HEK293 (cell line): ENCODE data around the gene RAB8A.

Source experiments
- ZNF146 ChIP-seq: fragments of 450-650 bp; formaldehyde crosslinking; IDR thresholded peaks from 2 replicates; pipeline ENCODE4 v1.5.1; 2016; ENCODE audit warnings: missing biosample characterization, missing genetic modification characterization
- ZNF174 ChIP-seq: fragments of 450-650 bp; formaldehyde crosslinking; IDR thresholded peaks from 2 replicates; pipeline ENCODE4 v1.5.0; 2017; ENCODE audit warnings: missing biosample characterization, mild to moderate bottlenecking, missing genetic modification characterization
- ZNF223 ChIP-seq: fragments of 450-650 bp; formaldehyde crosslinking; IDR thresholded peaks from 2 replicates; pipeline ENCODE4 v1.5.1; 2016; ENCODE audit warnings: missing biosample characterization, missing genetic modification characterization
- ZNF394 ChIP-seq: fragments of 450-650 bp; formaldehyde crosslinking; IDR thresholded peaks from 2 replicates; pipeline ENCODE4 v1.5.1; 2016; ENCODE audit warnings: missing biosample characterization, missing genetic modification characterization, mild to moderate bottlenecking, moderate library complexity, borderline replicate concordance
- ZNF529 ChIP-seq: fragments of 450-650 bp; formaldehyde crosslinking; IDR thresholded peaks from 2 replicates; pipeline ENCODE4 v1.5.1; 2017; ENCODE audit warnings: missing genetic modification characterization, missing biosample characterization; ENCODE audit not compliant: insufficient replicate concordance
- ZNF544 ChIP-seq: fragments of 450-650 bp; formaldehyde crosslinking; IDR thresholded peaks from 2 replicates; pipeline ENCODE4 v1.5.0; 2017; ENCODE audit warnings: missing biosample characterization, missing genetic modification characterization
- ZNF555 ChIP-seq: fragments of 450-650 bp; formaldehyde crosslinking; conservative IDR thresholded peaks from 2 replicates; pipeline ENCODE4 v1.5.1; 2017; ENCODE audit warnings: missing biosample characterization, mild to moderate bottlenecking, missing genetic modification characterization, inconsistent platforms
- ZNF660 ChIP-seq: fragments of 450-650 bp; IDR thresholded peaks from 2 replicates; pipeline ENCODE4 v1.5.1; 2018; ENCODE audit warnings: missing biosample characterization, mild to moderate bottlenecking, missing genetic modification characterization
- ZNF791 ChIP-seq: fragments of 450-650 bp; formaldehyde crosslinking; IDR thresholded peaks from 2 replicates; pipeline ENCODE4 v1.5.1; 2016; ENCODE audit warnings: missing biosample characterization, missing genetic modification characterization
- ZNF830 ChIP-seq: fragments of 450-650 bp; IDR thresholded peaks from 2 replicates; pipeline ENCODE4 v1.5.0; 2018; ENCODE audit warnings: missing biosample characterization, missing genetic modification characterization, low read depth, mild to moderate bottlenecking, moderate library complexity
- TF ChIP-seq, protein P1 (sequence below): fragments of 450-650 bp; formaldehyde crosslinking; optimal IDR thresholded peaks from 2 replicates; pipeline ENCODE3; 2016; ENCODE audit warnings: missing biosample characterization, mild to moderate bottlenecking, missing genetic modification characterization
- TF ChIP-seq, protein P2 (sequence below): fragments of 450-650 bp; formaldehyde crosslinking; IDR thresholded peaks from 2 replicates; pipeline ENCODE4 v1.5.1; 2016; ENCODE audit warnings: missing biosample characterization, missing genetic modification characterization
- TF ChIP-seq, protein P3 (sequence below): fragments of 450-650 bp; formaldehyde crosslinking; IDR thresholded peaks from 2 replicates; pipeline ENCODE4 v1.5.1; 2016; ENCODE audit warnings: missing biosample characterization, missing genetic modification characterization
- TF ChIP-seq, protein P4 (sequence below): fragments of 450-650 bp; formaldehyde crosslinking; IDR thresholded peaks from 2 replicates; pipeline ENCODE4 v1.5.1; 2016; ENCODE audit warnings: missing biosample characterization, missing genetic modification characterization, borderline replicate concordance
- TF ChIP-seq, protein P5 (sequence below): fragments of 450-650 bp; formaldehyde crosslinking; IDR thresholded peaks from 2 replicates; pipeline ENCODE4 v1.5.1; 2016; ENCODE audit warnings: missing biosample characterization, missing genetic modification characterization, borderline replicate concordance
- TF ChIP-seq, protein P6 (sequence below): fragments of 450-650 bp; formaldehyde crosslinking; IDR thresholded peaks from 2 replicates; pipeline ENCODE4 v1.5.1; 2016; ENCODE audit warnings: missing biosample characterization, missing genetic modification characterization

The RAB8A gene

DNA sequence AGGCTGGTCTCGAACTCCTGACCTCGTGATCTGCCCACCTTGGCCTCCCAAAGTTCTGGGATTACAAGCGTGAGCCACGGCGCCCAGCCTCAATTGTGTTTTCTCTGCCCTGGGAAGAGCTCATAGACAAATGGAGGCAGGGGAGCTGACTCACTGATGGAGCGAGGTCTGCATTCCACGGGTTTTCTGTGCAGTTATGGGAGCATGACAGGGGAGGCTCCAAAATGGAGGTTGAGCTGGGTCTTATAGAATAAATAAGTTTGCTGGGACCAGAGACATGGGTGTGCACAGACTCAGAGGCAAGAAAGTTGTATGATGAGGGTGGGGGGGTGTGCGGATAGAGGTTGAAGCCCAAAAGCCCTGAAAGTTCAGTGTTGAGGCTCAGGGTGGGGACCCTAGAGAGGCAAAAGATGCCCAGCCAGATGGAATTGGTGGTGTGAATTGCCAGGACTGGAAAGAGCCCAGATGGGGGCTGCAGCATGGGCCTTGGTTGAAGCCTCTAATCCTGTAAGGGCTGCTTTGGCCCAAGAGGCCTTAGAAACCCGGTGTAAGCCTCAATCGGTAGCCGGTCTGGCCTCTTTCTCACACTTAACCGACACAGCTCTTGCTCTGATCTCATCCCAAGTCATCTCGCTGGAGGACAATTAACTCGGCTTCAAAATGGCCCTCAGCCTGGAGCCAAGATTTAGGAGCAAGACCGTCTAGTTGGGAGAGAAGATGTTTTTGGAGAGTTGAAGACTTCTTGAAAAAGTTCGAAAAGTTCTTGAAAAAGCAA is 33.5 kb upstream of the RAB8A start (continued):
- TF ChIP-seq, protein P1, sequence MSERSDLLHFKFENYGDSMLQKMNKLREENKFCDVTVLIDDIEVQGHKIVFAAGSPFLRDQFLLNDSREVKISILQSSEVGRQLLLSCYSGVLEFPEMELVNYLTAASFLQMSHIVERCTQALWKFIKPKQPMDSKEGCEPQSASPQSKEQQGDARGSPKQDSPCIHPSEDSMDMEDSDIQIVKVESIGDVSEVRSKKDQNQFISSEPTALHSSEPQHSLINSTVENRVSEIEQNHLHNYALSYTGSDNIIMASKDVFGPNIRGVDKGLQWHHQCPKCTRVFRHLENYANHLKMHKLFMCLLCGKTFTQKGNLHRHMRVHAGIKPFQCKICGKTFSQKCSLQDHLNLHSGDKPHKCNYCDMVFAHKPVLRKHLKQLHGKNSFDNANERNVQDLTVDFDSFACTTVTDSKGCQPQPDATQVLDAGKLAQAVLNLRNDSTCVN (tag by site-specific recombination), result no peak
- TF ChIP-seq, protein P2, sequence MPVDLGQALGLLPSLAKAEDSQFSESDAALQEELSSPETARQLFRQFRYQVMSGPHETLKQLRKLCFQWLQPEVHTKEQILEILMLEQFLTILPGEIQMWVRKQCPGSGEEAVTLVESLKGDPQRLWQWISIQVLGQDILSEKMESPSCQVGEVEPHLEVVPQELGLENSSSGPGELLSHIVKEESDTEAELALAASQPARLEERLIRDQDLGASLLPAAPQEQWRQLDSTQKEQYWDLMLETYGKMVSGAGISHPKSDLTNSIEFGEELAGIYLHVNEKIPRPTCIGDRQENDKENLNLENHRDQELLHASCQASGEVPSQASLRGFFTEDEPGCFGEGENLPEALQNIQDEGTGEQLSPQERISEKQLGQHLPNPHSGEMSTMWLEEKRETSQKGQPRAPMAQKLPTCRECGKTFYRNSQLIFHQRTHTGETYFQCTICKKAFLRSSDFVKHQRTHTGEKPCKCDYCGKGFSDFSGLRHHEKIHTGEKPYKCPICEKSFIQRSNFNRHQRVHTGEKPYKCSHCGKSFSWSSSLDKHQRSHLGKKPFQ (tag by site-specific recombination), result peak; percentile 76
- TF ChIP-seq ZNF544 (tag by site-specific recombination), result no peak
- TF ChIP-seq, protein P3, sequence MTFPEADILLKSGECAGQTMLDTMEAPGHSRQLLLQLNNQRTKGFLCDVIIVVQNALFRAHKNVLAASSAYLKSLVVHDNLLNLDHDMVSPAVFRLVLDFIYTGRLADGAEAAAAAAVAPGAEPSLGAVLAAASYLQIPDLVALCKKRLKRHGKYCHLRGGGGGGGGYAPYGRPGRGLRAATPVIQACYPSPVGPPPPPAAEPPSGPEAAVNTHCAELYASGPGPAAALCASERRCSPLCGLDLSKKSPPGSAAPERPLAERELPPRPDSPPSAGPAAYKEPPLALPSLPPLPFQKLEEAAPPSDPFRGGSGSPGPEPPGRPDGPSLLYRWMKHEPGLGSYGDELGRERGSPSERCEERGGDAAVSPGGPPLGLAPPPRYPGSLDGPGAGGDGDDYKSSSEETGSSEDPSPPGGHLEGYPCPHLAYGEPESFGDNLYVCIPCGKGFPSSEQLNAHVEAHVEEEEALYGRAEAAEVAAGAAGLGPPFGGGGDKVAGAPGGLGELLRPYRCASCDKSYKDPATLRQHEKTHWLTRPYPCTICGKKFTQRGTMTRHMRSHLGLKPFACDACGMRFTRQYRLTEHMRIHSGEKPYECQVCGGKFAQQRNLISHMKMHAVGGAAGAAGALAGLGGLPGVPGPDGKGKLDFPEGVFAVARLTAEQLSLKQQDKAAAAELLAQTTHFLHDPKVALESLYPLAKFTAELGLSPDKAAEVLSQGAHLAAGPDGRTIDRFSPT (tag by site-specific recombination), result no peak
- no peak for TF ChIP-seq ZNF394
- TF ChIP-seq ZNF174 (tag by site-specific recombination), result no peak
- no peak for TF ChIP-seq ZNF791 (tag by site-specific recombination)
- no peak for TF ChIP-seq ZNF529 (tag by site-specific recombination)
- TF ChIP-seq, protein P4, sequence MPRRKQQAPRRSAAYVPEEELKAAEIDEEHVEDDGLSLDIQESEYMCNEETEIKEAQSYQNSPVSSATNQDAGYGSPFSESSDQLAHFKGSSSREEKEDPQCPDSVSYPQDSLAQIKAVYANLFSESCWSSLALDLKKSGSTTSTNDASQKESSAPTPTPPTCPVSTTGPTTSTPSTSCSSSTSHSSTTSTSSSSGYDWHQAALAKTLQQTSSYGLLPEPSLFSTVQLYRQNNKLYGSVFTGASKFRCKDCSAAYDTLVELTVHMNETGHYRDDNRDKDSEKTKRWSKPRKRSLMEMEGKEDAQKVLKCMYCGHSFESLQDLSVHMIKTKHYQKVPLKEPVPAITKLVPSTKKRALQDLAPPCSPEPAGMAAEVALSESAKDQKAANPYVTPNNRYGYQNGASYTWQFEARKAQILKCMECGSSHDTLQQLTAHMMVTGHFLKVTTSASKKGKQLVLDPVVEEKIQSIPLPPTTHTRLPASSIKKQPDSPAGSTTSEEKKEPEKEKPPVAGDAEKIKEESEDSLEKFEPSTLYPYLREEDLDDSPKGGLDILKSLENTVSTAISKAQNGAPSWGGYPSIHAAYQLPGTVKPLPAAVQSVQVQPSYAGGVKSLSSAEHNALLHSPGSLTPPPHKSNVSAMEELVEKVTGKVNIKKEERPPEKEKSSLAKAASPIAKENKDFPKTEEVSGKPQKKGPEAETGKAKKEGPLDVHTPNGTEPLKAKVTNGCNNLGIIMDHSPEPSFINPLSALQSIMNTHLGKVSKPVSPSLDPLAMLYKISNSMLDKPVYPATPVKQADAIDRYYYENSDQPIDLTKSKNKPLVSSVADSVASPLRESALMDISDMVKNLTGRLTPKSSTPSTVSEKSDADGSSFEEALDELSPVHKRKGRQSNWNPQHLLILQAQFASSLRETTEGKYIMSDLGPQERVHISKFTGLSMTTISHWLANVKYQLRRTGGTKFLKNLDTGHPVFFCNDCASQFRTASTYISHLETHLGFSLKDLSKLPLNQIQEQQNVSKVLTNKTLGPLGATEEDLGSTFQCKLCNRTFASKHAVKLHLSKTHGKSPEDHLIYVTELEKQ (tag by site-specific recombination), result no peak
- no peak for TF ChIP-seq ZNF830 (tag by site-specific recombination)
- TF ChIP-seq, protein P5, sequence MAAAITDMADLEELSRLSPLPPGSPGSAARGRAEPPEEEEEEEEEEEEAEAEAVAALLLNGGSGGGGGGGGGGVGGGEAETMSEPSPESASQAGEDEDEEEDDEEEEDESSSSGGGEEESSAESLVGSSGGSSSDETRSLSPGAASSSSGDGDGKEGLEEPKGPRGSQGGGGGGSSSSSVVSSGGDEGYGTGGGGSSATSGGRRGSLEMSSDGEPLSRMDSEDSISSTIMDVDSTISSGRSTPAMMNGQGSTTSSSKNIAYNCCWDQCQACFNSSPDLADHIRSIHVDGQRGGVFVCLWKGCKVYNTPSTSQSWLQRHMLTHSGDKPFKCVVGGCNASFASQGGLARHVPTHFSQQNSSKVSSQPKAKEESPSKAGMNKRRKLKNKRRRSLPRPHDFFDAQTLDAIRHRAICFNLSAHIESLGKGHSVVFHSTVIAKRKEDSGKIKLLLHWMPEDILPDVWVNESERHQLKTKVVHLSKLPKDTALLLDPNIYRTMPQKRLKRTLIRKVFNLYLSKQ, result no peak
- TF ChIP-seq ZNF146, result no peak
- no peak for TF ChIP-seq ZNF223 (tag by site-specific recombination)
- TF ChIP-seq, protein P6, sequence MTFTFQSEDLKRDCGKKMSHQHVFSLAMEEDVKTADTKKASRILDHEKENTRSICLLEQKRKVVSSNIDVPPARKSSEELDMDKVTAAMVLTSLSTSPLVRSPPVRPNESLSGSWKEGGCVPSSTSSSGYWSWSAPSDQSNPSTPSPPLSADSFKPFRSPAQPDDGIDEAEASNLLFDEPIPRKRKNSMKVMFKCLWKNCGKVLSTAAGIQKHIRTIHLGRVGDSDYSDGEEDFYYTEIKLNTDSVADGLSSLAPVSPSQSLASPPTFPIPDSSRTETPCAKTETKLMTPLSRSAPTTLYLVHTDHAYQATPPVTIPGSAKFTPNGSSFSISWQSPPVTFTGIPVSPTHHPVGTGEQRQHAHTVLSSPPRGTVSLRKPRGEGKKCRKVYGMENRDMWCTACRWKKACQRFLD (tag by site-specific recombination), result no peak
- TF ChIP-seq ZNF555 (tag by site-specific recombination), result no peak
- no peak for TF ChIP-seq ZNF660 (tag by site-specific recombination)
